ENCODE data around the gene SPATA19. TPM values are rescaled to one million over a fixed set of nuclear protein-coding genes. Genes with fewer than 3 reads are reported as not detected.

The SPATA19 gene
- total RNA-seq, 2 donors from 2014 or later = not detected

DNA sequence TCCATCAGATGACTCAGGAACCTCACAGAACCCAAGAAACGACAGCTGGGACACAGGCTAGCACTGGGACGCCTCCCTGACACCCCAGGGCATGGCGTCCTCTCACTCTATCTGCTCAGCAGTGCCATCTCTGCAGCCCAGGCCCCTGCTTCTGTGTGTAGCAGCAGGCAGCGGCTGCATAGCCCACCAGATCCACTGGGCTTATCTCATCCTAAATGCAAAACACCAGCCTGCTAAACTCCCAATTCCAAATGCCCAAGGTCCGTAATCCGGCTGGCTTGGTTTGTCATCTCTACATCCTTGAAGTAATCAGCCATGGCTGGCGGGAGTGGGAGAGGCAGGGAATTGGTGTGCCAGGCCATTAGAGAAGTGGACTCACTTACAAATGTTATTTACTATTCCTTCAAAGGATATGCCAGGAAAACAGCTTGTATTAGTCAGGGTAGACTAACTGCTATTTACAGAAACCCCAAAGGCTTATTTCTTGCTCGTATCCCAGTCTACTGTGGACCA lies 30.7 kb downstream of the SPATA19 start:
- WGBS, 2 experiments (ENCODE audit: insufficient coverage in 1 of 2, insufficient read length in 1 of 2) = 95 to 100% methylated on average over 3 to 8 of the region's 8 CpGs
- Histone ChIP-seq H3K27me3 (ENCODE audit: control insufficient read depth, insufficient read depth, low read length, poor library complexity, severe bottlenecking) (peaks cover 10% of the 10 kb centered on the region), H3K4me1 (ENCODE audit: control insufficient read depth, insufficient read depth, low read length) (no peaks in the 10 kb centered on the region), H3K36me3 (ENCODE audit: control insufficient read depth, insufficient read depth, low read length) (no peaks in the 10 kb centered on the region), H3K4me3 (ENCODE audit: low read length) (no peak overlapping the region), H3K27ac (ENCODE audit: low read depth, low read length) (no peak overlapping the region), H3K9me3 (ENCODE audit: control insufficient read depth, low read length) (no peaks in the 10 kb centered on the region), H3K9ac (ENCODE audit: extremely low read depth, low read length, poor library complexity, severe bottlenecking) (no peak overlapping the region)
- no peak for DNase-seq
- Mint-ChIP-seq H3K9me3 (no peaks in the 10 kb centered on the region), H3K4me1 (peaks cover 12% of the 10 kb centered on the region), H3K27ac (no peak overlapping the region), H3K36me3 (ENCODE audit: low read depth) (no peaks in the 10 kb centered on the region), H3K4me3 (no peak overlapping the region), H3K27me3 (ENCODE audit: insufficient read depth) (peaks cover 4% of the 10 kb centered on the region)
- TF ChIP-seq CTCF (conservative IDR thresholded peaks at IDR 0.05) = no peak

GRCh38 chr11:133811850-133812685 lies 33.2 kb downstream of the SPATA19 start:
- Histone ChIP-seq H3K4me3 (ENCODE audit: low read length) (no peak overlapping the region), H3K27ac (ENCODE audit: low read depth, low read length) (no peak overlapping the region), H3K9me3 (ENCODE audit: control insufficient read depth, low read length) (no peaks in the 10 kb centered on the region), H3K27me3 (ENCODE audit: control insufficient read depth, insufficient read depth, low read length, poor library complexity, severe bottlenecking) (peaks cover 28% of the 10 kb centered on the region), H3K4me1 (ENCODE audit: control insufficient read depth, insufficient read depth, low read length) (no peaks in the 10 kb centered on the region), H3K9ac (ENCODE audit: extremely low read depth, low read length, poor library complexity, severe bottlenecking) (no peak overlapping the region), H3K36me3 (ENCODE audit: control insufficient read depth, insufficient read depth, low read length) (no peaks in the 10 kb centered on the region)
- Mint-ChIP-seq H3K4me3 (no peak overlapping the region), H3K4me1 (peaks cover 12% of the 10 kb centered on the region), H3K27ac (no peak overlapping the region), H3K36me3 (ENCODE audit: low read depth) (no peaks in the 10 kb centered on the region), H3K9me3 (no peaks in the 10 kb centered on the region), H3K27me3 (ENCODE audit: insufficient read depth) (peaks cover 4% of the 10 kb centered on the region)
- 82 to 88% methylated on average over 7 to 10 of the region's 10 CpGs for WGBS, 2 experiments (ENCODE audit: insufficient coverage in 1 of 2, insufficient read length in 1 of 2)
- no peak for TF ChIP-seq CTCF (conservative IDR thresholded peaks at IDR 0.05)
- DNase-seq = no peak

DNA sequence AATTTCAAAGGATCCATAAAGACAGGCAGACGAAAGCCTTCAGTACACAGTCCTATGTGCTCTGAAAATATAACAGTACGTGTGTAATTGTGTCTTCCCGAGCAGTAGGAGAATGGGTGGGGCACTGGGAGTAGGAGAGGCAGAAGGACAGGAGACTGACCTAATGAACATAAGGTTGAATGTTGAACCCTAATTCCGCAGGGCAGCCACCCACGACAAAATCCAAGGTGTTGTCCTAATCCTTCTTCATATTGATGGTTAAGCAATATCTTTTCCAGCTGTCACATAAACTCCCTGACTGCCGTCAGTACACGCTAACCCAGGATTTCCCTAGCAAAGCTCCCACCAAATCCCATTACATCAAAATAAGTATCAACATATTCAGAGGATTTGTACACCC lies 34.5 kb downstream of the SPATA19 start:
- no peaks in the 10 kb centered on the region for H3K36me3 ChIP-seq (ENCODE audit: control insufficient read depth, insufficient read depth, low read length)
- no peak overlapping the region for H3K4me3 ChIP-seq (ENCODE audit: low read length)
- no peaks in the 10 kb centered on the region for H3K4me1 ChIP-seq (ENCODE audit: control insufficient read depth, insufficient read depth, low read length)
- DNase-seq = no peak
- no peak overlapping the region for H3K27ac Mint-ChIP-seq
- peaks cover 7% of the 10 kb centered on the region for H3K27me3 Mint-ChIP-seq (ENCODE audit: insufficient read depth)
- H3K4me1 Mint-ChIP-seq = peaks cover 12% of the 10 kb centered on the region
- H3K27me3 ChIP-seq (ENCODE audit: control insufficient read depth, insufficient read depth, low read length, poor library complexity, severe bottlenecking) = peaks cover 30% of the 10 kb centered on the region
- 93 to 94% methylated on average over 3 to 7 of the region's 7 CpGs for WGBS, 2 experiments (ENCODE audit: insufficient coverage in 1 of 2, insufficient read length in 1 of 2)
- no peak overlapping the region for H3K27ac ChIP-seq (ENCODE audit: low read depth, low read length)
- H3K9me3 ChIP-seq (ENCODE audit: control insufficient read depth, low read length) = no peaks in the 10 kb centered on the region
- H3K9ac ChIP-seq (ENCODE audit: extremely low read depth, low read length, poor library complexity, severe bottlenecking) = no peak overlapping the region
- H3K4me3 Mint-ChIP-seq = no peak overlapping the region
- no peaks in the 10 kb centered on the region for H3K9me3 Mint-ChIP-seq
- no peaks in the 10 kb centered on the region for H3K36me3 Mint-ChIP-seq (ENCODE audit: low read depth)
- no peak for TF ChIP-seq CTCF (conservative IDR thresholded peaks at IDR 0.05)
